ENCODE data around the gene KRT39. TPM values are rescaled to one million over a fixed set of nuclear protein-coding genes. Genes with fewer than 3 reads are reported as not detected.

The KRT39 gene
- total RNA-seq: not detected
- not detected for polyA plus RNA-seq (2013, experiment 1 of 2)
- not detected for polyA plus RNA-seq (2013, experiment 2 of 2)
- long read RNA-seq, experiment 1: 0 reads
- long read RNA-seq, experiment 2: 0 reads
- long read RNA-seq, experiment 3: 0 reads
- long read RNA-seq, experiment 4: 0 reads

DNA sequence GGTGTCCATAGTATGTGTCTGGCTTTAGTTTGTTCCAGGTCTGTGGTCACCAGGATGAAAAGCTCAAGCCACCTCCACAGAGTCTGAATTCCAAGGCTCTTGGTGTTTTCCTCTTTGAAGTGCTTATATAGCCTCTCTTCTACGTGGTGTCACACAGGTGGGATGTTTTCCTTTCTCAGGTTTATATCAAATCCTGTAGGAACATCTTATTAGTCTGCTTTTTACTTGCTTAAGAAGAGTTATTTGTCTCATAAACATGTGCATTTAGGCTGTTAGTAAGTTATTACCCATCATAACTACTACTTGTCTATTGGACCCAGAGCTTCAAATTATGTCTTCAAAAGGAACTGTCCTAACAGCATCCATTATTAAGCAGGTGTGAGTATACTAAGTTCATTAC is at the start of gene KRT39:
Gene KRT39 (minus strand): TSS at position 101 of the 400 bp plus-strand sequence. CDS start 92 bp downstream, at position 9.
- TF ChIP-seq, protein P1, sequence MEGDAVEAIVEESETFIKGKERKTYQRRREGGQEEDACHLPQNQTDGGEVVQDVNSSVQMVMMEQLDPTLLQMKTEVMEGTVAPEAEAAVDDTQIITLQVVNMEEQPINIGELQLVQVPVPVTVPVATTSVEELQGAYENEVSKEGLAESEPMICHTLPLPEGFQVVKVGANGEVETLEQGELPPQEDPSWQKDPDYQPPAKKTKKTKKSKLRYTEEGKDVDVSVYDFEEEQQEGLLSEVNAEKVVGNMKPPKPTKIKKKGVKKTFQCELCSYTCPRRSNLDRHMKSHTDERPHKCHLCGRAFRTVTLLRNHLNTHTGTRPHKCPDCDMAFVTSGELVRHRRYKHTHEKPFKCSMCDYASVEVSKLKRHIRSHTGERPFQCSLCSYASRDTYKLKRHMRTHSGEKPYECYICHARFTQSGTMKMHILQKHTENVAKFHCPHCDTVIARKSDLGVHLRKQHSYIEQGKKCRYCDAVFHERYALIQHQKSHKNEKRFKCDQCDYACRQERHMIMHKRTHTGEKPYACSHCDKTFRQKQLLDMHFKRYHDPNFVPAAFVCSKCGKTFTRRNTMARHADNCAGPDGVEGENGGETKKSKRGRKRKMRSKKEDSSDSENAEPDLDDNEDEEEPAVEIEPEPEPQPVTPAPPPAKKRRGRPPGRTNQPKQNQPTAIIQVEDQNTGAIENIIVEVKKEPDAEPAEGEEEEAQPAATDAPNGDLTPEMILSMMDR (conservative IDR thresholded peaks at IDR 0.05): no peak
- Mint-ChIP-seq H3K27me3 (ENCODE audit: insufficient read depth) (peaks cover 4% of the 10 kb centered on the region), H3K36me3 (ENCODE audit: low read depth) (no peaks in the 10 kb centered on the region), H3K27ac (no peak within 1 kb of the TSS), H3K4me1 (no peaks in the 10 kb centered on the region), H3K4me3 (no peak within 1 kb of the TSS), H3K9me3 (peaks cover 6% of the 10 kb centered on the region)
- H3K27ac ChIP-seq (ENCODE audit: low read depth, low read length): no peak within 1 kb of the TSS
- no peaks in the 10 kb centered on the region for H3K9me3 ChIP-seq (ENCODE audit: control insufficient read depth, low read length)
- no peak within 1 kb of the TSS for H3K9ac ChIP-seq (ENCODE audit: extremely low read depth, low read length, poor library complexity, severe bottlenecking)
- no peaks in the 10 kb centered on the region for H3K36me3 ChIP-seq (ENCODE audit: control insufficient read depth, insufficient read depth, low read length)
- no peak for DNase-seq
- no peaks in the 10 kb centered on the region for H3K27me3 ChIP-seq (ENCODE audit: control insufficient read depth, insufficient read depth, low read length, poor library complexity, severe bottlenecking)
- H3K4me3 ChIP-seq (ENCODE audit: low read length): no peak within 1 kb of the TSS
- H3K4me1 ChIP-seq (ENCODE audit: control insufficient read depth, insufficient read depth, low read length): no peaks in the 10 kb centered on the region
- WGBS, 2 experiments (ENCODE audit: insufficient coverage in 1 of 2, insufficient read length in 1 of 2): 40% methylated on average over 1 of the region's 1 CpG; no CpG with 5 or more reads in 1 of the 2 experiments

DNA sequence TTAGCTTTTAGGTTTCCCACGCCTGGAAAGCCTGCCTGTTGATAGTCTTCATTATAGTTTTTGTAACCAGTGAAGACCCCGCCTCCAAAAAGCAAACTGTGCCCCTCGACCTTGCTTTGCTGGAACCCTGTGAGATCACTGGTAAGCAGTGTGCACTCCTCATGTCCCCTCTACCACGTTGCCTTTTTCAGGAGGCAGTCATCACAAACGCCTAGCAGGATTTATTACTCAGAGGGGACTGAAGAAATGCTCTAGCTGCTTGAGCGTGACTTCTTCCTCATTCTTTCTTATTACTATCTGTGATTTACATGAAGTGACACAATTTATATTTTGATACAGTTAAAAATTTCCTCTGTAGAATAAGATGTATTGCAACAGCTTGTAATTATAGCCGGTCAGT is 48.7 kb upstream of the KRT39 start:
- H3K9ac ChIP-seq (ENCODE audit: extremely low read depth, low read length, poor library complexity, severe bottlenecking): no peak overlapping the region
- no peak overlapping the region for H3K27ac ChIP-seq (ENCODE audit: low read depth, low read length)
- Mint-ChIP-seq H3K27ac (no peak overlapping the region), H3K4me1 (peaks cover 8% of the 10 kb centered on the region), H3K4me3 (no peak overlapping the region), H3K9me3 (no peaks in the 10 kb centered on the region), H3K36me3 (ENCODE audit: low read depth) (no peaks in the 10 kb centered on the region), H3K27me3 (ENCODE audit: insufficient read depth) (no peaks in the 10 kb centered on the region)
- no peak for DNase-seq
- no peaks in the 10 kb centered on the region for H3K36me3 ChIP-seq (ENCODE audit: control insufficient read depth, insufficient read depth, low read length)
- H3K4me3 ChIP-seq (ENCODE audit: low read length): no peak overlapping the region
- no peaks in the 10 kb centered on the region for H3K27me3 ChIP-seq (ENCODE audit: control insufficient read depth, insufficient read depth, low read length, poor library complexity, severe bottlenecking)
- no peaks in the 10 kb centered on the region for H3K4me1 ChIP-seq (ENCODE audit: control insufficient read depth, insufficient read depth, low read length)
- TF ChIP-seq, protein P1 (conservative IDR thresholded peaks at IDR 0.05): no peak
- 82 to 87% methylated on average over 6 to 7 of the region's 7 CpGs for WGBS, 2 experiments (ENCODE audit: insufficient coverage in 1 of 2, insufficient read length in 1 of 2)
- no peaks in the 10 kb centered on the region for H3K9me3 ChIP-seq (ENCODE audit: control insufficient read depth, low read length)

DNA sequence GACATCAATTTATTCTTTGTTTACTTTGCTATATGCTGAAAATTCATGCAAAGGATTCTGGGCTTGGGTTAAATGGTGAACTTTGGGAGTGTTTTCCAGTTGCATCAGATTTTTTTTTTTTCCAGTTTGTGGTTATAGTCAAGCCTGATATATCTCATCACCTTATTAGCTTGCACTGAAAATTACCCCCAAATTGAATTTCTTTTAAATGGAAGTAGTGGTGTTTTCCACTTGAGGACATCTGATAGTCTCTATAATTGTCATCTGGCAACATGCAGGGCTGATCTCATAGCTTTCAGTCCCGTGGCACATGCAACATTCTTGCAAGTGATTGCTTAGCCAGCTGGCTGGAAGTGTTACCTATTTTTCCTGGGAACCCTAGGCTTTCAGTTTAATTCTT is 46.9 kb upstream of the KRT39 start:
- H3K4me1 Mint-ChIP-seq: peaks cover 23% of the 10 kb centered on the region
- DNase-seq: no peak
- no peaks in the 10 kb centered on the region for H3K9me3 Mint-ChIP-seq
- H3K27ac Mint-ChIP-seq: no peak overlapping the region
- TF ChIP-seq, protein P1 (conservative IDR thresholded peaks at IDR 0.05): no peak
- 80 to 90% methylated on average over 1 of the region's 1 CpG for WGBS, 2 experiments (ENCODE audit: insufficient coverage in 1 of 2, insufficient read length in 1 of 2)
- no peak overlapping the region for H3K9ac ChIP-seq (ENCODE audit: extremely low read depth, low read length, poor library complexity, severe bottlenecking)
- H3K27me3 Mint-ChIP-seq (ENCODE audit: insufficient read depth): no peaks in the 10 kb centered on the region
- no peaks in the 10 kb centered on the region for H3K27me3 ChIP-seq (ENCODE audit: control insufficient read depth, insufficient read depth, low read length, poor library complexity, severe bottlenecking)
- no peak overlapping the region for H3K27ac ChIP-seq (ENCODE audit: low read depth, low read length)
- no peak overlapping the region for H3K4me3 Mint-ChIP-seq
- no peaks in the 10 kb centered on the region for H3K36me3 ChIP-seq (ENCODE audit: control insufficient read depth, insufficient read depth, low read length)
- H3K4me1 ChIP-seq (ENCODE audit: control insufficient read depth, insufficient read depth, low read length): peaks cover 6% of the 10 kb centered on the region
- H3K4me3 ChIP-seq (ENCODE audit: low read length): no peak overlapping the region
- no peaks in the 10 kb centered on the region for H3K9me3 ChIP-seq (ENCODE audit: control insufficient read depth, low read length)
- no peaks in the 10 kb centered on the region for H3K36me3 Mint-ChIP-seq (ENCODE audit: low read depth)

Data from endodermal cell (in vitro differentiated cells).